ENCODE data around the gene IFNA8.
"Not testable (repeated sequence)": the region's sequence is repeated elsewhere in the genome, so short reads cannot be mapped to it uniquely, and the experiment has no call there.

The IFNA8 gene

DNA sequence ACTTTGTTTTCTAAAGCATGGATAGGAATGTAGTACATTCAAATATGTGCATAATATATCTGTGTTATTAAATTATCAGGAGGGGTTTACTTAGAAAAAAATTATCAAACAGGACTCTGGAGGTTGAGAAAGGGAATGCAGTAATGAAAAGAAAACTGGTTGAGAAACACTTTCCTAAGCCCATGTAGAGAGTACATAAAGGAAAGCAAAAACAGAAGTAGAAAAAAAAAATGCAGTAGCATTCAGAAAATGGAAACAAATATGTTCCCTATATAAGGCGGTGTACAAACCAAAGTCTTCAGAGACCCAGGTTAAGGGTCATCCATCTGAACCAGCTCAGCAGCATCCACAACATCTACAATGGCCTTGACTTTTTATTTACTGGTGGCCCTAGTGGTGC, at the start of gene IFNA8:
Gene IFNA8 (plus strand): TSS at position 301 of the 400 bp plus-strand sequence. CDS start 60 bp downstream, at position 361.
- in situ Hi-C loops (cut with MboI; ENCODE audit: low sequenced_read_pairs) = no loop called here

DNA sequence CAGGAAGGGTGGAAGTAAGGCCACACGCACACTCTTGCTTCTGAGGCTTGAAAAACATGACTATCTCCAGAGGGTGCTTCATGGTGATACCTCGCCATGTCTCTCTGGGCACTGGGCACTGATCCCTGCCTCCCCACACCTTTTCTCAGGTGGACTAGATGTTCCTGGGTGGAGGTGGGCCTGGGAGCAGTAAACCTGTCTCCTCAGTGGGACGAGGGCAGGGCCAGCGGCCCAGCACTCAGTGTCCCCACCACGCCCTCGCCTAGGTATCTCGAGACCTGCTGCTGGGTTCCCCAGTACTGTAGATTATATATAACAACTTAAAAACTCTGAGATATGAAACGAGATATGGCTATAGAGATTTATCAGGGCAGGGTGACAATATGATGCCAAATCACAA, 46.6 kb upstream of the IFNA8 start:
- in situ Hi-C loops (cut with MboI; ENCODE audit: low sequenced_read_pairs) = no loop called here

DNA sequence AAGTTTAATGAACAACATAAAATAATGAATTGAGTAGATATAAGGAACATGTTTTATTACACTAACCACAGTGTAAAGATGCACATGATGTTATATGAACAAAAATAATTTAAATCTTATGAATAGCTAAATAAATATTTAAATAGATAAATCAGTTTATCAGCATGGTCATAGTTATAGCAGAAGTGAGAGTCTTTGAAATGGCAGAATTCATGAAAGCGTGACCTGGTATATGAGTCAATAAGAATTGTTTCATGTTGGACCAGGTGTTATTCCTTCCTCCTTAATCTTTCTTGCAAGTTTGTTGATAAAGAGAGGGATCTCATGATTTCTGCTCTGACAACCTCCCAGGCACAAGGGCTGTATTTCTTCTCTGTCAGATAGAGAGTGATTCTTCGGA, 41.7 kb upstream of the IFNA8 start:
- in situ Hi-C loops (cut with MboI; ENCODE audit: low sequenced_read_pairs) = not testable (repeated sequence)

DNA sequence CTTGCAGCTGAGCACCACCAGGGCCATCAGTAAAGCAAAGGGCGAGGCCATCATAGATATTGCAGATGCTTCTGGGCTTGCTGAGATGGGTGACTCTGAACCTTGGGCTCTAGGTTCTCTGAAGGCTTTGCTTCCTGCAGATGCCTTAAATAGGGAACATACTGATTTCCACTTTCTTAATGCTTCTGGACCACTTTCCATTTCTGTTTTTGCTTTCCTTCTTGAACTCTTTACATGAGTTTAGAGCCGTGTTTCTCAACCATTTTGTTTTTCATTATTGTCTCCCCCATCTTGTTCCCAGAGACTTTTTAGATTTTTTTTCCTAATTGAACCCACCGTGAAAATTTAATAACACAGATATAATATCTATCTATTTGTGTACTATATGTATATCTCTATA, 41.0 kb upstream of the IFNA8 start, which contains the start of gene IFNA13:
Gene IFNA13 (minus strand): TSS at position 101 of the 400 bp plus-strand sequence. CDS start 47 bp downstream, at position 54.
- in situ Hi-C loops (cut with MboI; ENCODE audit: low sequenced_read_pairs) = no loop called here

DNA sequence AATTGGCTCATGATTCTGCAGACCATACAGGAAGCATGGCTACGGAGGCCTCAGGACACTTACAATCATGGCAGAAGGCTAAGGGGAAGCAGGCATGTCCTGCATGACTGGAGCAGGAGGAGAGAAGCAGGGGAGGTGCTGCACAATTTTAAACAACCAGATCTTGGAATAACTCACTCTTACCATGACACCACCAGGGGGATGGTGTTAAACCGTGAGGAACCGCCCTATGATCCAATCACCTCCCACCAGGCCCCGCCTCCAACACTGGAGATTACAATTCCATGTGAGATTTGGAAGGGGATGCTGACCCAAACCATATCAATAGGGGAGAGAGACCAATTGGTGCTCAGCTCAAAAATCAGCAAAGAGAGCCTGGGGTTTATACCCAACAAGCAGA, 37.5 kb upstream of the IFNA8 start:
- in situ Hi-C loops (cut with MboI; ENCODE audit: low sequenced_read_pairs) = not testable (repeated sequence)

DNA sequence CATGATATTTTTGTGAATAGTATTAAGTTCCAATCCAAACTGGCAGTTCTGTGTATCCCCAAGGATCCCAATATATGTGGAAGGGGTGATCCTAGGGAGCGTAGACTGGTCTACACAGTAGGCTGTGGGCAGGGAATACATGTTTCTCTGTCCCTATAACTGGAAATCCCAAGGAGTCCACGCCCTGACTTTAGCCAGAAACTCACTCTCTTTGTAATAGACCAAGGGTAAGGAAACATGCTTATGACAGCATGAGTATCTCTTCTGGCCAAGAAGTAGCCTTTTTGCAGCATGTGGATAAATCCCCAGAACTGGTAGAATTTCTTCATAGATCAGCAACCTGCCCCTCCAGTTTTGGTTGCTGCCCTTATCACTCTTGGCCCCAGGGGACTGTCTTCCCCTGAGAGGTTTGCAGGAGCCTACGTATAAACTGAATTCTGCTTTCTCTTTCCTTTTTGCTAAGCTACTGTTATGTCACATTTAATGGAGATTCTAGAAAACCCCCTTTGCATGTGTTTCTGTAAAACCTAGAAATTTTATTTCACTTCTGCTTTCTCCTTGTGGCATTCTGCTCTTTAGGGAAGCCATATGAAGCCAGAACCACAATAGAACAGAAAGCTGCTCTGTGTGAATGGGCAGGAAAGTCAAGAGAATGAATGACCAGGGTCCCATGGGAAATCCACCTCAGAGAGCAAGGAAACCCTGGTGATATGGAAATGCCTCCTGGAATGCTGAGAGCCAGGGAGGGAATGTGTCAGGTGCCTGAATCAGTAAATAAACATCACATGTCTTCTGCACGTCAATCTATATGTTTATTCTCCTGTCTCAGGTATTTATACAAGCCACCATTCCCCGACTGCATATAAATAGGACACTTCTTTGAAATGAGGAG, 27.2 kb upstream of the IFNA8 start:
- in situ Hi-C loops (cut with MboI; ENCODE audit: low sequenced_read_pairs) = no loop called here

DNA sequence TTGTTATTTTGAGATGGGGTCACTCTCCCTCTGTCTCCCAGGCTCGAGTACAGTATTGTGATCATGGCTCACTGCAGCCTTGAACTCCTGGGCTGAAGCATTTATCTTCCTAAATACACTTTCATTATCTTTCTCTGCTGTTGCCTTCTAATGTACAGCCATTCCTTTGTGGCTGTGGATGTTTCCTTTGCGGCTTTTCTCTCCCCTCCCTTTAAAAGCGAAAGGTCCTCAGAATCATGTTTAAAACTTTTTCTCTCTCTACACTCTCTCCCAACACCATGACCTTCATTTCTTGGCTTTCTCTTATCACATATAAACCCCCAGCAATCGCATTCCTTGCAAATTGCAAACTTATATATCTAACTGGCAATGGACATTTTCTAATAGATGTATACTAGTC, 25.3 kb upstream of the IFNA8 start:
- in situ Hi-C loops (cut with MboI; ENCODE audit: low sequenced_read_pairs) = no loop called here

DNA sequence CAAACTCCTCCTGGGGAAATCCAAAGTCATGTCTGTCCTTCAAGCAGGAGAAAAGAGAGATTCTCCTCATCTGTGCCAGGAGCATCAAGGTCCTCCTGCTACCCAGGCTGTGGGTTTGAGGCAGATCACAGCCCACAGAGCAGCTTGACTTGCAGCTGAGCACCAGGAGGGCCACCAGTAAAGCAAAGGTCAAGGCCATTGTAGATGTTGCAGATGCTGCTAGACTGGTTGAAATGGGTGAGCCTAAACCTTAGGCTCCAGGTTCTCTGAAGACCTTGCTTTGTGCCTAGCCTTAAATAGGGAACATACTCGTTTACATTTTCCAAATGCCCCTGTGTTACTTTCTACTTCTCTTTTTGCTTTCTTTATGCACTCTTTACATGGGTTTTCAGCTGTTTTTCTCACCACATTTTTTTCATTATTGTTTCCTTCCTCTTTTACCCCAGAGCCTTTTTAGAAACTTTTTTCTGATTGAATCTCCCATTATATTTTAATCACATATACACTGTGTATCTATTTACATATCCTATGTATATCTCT, 23.7 kb upstream of the IFNA8 start, which contains the start of gene IFNA2:
Gene IFNA2 (minus strand): TSS at position 268 of the 540 bp plus-strand sequence. CDS start 69 bp downstream, at position 199.
- in situ Hi-C loops (cut with MboI; ENCODE audit: low sequenced_read_pairs) = no loop called here

DNA sequence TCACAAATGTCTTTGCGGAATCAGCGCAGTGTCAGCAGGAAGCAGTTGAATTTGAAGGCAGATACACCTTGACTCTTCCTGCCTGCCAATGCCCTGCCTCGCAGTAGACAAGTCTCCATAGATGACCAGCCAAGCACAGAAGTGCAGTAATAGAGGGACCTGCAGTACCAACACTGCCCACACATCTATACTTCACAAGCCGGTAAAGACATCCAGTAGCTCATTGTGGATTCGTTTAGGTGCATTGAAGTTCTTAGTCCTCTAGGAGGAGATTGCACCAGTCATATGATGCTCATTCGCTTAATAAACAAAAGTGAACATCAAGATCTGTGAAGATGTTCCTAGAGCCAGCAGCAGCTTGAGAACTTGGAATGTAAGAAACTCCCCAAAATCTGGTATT, 16.6 kb upstream of the IFNA8 start:
- in situ Hi-C loops (cut with MboI; ENCODE audit: low sequenced_read_pairs) = no loop called here

DNA sequence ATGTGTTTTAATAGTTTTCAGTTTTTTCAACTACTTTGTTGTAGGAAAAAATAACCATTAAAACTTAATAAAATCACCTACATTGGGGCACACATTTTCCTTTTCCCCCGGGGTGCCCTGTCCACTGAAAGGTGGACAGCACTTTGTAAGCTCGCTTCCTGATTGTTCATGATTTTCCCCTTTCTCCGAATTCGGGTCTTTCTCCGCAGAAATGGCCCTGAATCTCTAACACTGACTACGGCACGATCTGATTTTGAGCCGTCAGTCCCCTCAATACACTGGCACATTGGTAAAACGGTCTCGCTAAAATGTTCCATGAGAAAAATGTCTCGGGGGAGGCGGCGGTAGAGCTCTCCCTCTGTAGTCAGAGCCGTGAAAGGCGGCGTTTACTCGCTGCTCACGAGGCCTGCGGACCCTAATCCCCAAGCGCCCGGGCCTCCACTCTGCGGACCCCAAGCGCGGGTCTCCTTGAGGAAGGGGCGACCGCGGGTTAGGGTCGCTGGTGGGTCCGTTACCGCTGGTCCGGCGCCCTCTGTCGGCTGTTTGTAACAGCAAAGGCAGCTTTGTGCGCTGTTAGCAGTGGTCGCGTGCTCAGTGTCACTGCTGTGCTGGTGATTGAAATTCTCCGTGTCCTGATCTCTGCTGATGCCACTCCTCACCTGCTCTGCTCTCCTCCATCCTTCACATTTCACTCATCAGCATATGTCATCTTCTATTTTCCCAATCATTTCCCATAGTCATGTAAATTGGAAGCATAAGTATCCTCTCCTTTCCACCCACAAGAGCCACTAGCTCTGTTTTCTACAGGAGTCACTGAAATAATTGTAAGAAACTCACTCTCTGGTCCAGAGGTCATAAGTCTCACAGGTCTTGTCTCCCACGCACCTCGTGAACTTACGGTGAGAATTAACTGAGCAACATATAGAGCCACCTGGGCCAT, 12.9 kb upstream of the IFNA8 start:
- in situ Hi-C loops (cut with MboI; ENCODE audit: low sequenced_read_pairs) = no loop called here

DNA sequence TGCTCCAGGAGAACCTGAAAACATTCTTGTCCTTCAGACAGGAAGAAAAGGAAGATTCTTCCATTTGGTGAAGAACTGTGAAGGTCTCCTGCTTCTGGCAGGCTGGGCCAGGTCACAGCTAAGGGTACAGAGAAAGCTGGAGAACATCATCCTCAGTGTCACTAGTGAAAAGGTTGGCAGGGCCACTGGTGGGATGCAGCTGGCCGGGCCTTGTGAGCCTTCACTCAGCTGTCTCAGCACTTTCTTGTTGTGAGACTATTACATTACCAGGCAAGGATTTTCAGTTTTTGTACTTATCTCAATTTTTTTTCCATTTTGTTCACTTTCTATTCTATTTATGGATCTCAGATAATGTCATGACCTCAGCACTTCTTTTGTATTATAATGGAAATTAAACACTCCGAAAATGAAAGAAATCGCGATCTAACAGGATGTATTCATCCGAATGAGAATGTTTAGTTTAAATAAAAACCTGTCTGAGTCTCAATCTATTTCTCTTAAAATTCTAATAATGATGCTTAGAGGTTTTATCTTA, 9.9 kb upstream of the IFNA8 start:
- in situ Hi-C loops (cut with MboI; ENCODE audit: low sequenced_read_pairs) = no loop called here

DNA sequence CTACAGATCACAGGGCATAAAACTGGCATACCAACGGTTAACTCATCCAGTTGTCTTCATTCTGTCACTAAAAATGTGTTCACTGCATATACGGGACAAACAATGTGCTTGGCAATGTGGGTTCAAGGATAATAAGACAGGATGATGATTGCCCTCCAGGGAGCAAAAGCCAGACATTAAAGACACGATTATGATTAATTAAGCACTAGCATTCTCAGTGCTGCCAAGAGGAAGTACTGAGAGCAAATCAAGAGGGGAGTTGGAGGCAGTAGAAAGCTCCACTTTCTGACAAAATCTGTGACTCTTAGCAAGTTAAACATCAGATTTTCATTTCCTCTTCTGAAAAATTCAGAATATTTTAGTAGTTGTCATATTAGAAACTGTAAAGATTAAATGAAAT, 9.0 kb upstream of the IFNA8 start:
- in situ Hi-C loops (cut with MboI; ENCODE audit: low sequenced_read_pairs) = no loop called here

DNA sequence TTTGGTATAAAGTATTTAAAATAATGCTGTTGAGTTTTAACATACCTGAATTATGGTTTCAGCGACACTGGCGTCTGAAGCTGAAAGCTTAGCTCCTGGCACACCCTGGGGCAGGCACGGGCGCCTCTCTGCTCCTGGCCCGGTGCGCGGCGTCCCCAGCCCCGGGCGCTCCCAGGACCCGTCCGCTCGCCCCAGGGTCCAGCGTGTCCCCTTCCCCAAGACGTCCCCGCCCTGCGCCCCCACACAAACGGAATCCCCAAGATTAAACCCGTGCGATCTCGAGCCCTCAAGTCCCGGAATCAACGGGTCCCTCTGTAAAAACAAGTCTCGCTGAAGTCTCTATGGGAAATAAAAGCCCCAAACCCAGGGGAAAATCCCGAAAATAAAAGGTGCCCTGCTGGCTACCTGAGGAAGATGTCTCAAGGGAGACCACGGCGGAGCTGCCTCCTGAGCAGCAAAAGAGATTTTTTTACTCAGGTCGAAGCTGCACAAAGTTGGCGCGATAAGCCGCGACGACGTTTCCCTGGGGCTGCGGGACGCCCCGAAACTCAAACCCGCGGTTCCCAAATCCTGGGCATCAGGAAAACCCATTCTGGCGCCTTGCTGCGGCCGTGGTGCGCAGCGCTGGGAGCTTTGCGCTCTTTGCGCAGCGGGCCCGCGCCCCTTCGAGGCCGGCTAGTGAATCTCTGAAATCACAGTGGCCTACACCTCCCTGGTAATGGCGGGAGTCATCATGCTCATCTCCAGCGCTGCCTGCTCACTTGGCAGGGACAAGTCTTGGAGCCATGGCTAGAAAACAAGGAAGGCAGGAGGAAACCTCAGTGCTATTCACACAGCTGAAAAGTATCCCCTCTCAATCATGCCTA, 6.3 kb upstream of the IFNA8 start:
- in situ Hi-C loops (cut with MboI; ENCODE audit: low sequenced_read_pairs) = no loop called here

DNA sequence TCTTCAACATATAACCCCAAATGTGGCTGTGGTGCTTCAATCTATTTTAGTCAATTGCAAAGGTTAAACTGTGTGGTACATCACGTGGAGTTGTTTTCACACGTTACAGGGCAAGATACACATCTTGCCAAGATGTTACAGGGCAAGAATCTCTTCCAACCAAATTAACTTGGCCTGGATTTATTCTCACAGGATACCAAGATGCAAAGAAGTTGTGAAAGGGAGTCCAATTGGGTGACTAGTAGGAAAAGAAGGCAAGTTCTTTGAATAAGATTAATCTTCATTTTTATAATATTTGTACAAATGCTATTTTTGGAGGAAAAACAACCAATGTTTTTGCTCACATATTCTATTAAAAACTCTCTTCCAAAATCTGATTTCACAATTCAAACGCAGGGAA, 4.8 kb upstream of the IFNA8 start:
- in situ Hi-C loops (cut with MboI; ENCODE audit: low sequenced_read_pairs) = no loop called here

DNA sequence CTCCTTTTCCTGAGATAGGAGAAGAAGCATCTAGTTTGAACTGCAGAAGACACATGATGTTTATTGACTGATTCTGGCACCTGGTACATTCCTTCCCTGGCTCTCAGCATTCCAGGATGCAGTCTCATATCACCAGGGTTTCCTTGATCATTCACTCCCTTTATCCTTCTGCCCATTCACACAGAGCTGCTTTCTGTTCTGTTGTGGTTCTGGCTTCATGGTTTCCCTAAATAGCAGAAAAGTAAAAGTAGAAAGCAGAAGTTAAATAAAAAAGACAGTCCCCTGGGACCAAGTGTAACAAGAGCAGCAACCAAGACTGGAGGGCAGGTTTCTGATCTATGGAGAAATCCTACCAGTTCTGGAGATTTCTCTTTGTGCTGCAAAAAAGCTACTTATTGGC, 3.2 kb downstream of the IFNA8 start:
- in situ Hi-C loops (cut with MboI; ENCODE audit: low sequenced_read_pairs) = no loop called here

DNA sequence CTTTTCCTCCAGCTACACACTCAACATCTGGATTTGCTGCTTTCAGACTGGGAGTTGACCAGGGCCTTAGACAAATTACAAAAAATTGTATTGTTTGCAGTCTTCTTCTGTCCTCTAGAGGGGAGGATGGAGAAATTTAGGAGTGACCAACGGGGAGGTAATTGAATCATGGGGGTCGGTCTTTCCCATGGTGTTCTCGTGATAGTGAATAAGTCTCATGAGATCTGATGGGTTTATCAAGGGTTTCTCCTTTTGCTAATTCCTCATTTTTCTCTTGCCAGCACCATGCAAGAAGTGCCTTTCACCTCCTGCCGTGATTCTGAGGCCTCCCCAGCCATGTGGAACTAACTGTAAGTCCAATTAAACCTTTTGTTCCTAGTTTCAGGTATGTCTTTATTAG, 4.2 kb downstream of the IFNA8 start:
- in situ Hi-C loops (cut with MboI; ENCODE audit: low sequenced_read_pairs) = no loop called here

DNA sequence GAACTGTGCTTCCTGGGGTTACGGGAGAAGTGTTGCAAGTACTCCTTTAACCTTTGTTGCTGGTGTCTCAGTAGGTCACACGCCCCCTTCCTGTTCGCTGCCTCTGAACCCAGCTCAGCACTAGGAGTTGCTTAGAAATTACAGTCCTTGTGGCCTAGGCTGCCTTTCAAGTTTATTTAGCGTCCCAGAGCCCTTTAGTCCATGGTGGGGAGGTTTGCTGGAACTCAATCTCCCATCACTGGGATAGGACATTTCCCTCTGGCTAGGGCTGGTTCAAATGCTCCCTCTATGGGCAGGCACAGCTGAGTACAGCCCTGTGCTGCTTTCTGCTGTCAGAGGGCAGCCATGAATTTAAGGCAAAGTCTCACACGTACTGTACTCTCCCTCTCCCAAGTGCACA, 4.7 kb downstream of the IFNA8 start:
- in situ Hi-C loops (cut with MboI; ENCODE audit: low sequenced_read_pairs) = no loop called here

DNA sequence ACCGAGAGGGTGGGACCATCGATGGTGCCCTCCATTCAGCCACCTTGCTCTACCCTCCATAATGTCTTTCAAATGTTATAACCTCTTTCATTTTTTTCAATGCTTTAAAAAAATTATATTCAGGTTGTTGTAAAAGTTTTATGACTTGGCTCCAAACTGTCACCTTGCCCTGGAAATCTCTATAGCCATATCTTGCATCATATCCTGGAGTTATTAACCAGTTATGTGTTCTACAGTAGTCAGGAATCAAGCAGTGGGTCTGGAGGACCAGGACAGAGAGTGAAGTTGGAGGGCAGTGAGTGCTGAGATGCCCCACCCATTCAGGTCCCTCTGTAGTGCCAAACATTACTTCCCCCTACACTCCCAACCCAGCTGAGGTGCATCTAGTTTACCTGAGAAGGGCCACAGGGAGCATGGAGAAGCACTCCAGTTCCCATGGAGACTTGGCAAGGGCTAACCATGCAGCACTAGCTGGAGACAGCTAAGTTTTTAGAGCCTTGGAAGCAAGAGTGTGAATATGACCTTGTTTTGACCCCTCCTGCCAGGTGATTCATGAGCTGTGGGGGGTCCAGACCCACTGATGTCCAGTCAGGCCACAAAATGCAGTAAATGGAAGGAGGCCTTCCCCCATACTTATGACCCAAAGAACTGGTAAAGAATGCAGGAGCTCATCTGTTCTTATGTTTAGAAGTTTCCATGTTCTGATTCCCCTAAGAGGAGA, 5.5 kb downstream of the IFNA8 start:
- in situ Hi-C loops (cut with MboI; ENCODE audit: low sequenced_read_pairs) = no loop called here

DNA sequence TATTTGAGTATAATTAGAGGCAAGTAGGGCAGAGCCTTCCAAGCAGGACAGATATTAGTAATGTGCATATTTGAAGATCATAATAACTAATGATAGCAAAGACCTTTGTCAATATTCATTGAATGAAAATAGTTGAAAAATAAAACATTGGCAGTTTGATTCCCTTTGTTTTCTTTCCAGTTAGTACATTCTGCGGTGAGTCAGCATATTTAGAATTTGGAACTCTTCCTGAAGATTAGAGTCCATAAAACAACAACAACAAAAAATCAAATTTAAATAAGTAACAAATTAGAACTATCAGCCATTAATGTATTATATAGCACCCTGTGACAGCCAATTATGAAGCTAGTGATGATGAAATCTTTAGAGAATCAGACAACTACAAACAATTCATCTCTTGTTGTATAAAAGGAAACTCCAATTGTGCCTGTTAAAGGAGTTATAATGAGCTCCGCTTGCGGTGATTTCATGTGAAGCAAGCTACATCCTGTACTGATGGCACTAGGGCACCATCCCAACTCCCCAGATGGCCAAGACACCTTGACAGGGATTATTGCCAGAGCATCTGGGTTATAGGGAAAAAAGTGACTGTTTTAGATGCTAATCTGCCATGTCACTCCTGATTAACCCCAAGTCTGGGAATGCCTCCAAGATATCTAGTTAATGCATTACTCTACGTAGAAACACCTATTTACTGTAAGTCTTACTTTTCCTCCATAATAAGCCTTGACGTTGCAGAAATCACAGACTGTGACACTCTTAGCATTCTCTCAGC, 6.8 kb downstream of the IFNA8 start:
- in situ Hi-C loops (cut with MboI; ENCODE audit: low sequenced_read_pairs) = no loop called here

Measured in hTERT RPE-1 (cell line).